Activated CD8-positive, alpha-beta T cell treated with anti-CD3 and anti-CD28 coated beads for 36 hours (primary cell): ENCODE measurements around the gene EXPH5. TPM values are rescaled to one million over a fixed set of nuclear protein-coding genes. Genes with fewer than 3 reads are reported as not detected.

Experiments used
- ATAC-seq: fragments of 200-7000 bp; cut with Tn5 transposase; one replicate; pipeline ENCODE4 v1.10.0; 2021; ENCODE audit warnings: mild to moderate bottlenecking, moderate library complexity
- CTCF ChIA-PET: fragments of 350-600 bp; sonication (Branson Sonifier 250); formaldehyde crosslinking; loops from one replicate; lab custom pipeline; 2021; ENCODE audit warnings: antibody characterized with exemption; lab: Charles Lee
- POLR2A ChIA-PET: fragments of 350-600 bp; sonication (Branson Sonifier 250); formaldehyde crosslinking; loops from one replicate; lab custom pipeline; 2021; ENCODE audit warnings: antibody characterized with exemption; lab: Charles Lee
- DNase-seq: peaks from one replicate; pipeline ENCODE4 v3.0.0-alpha.2; 2020
- H3K27ac Mint-ChIP-seq: one replicate; pipeline ENCODE4 v1.8.0; 2021; ENCODE audit warnings: mild to moderate bottlenecking, mixed read lengths
- H3K27me3 Mint-ChIP-seq: one replicate; pipeline ENCODE4 v1.8.0; 2021; ENCODE audit warnings: mixed read lengths
- H3K36me3 Mint-ChIP-seq: one replicate; pipeline ENCODE4 v1.8.0; 2021; ENCODE audit warnings: low read depth, mixed read lengths
- H3K4me1 Mint-ChIP-seq: one replicate; pipeline ENCODE4 v1.8.0; 2021; ENCODE audit warnings: low read depth, mixed read lengths
- H3K4me3 Mint-ChIP-seq: one replicate; pipeline ENCODE4 v1.8.0; 2021; ENCODE audit warnings: mild to moderate bottlenecking, moderate library complexity, mixed read lengths
- H3K9me3 Mint-ChIP-seq: one replicate; pipeline ENCODE4 v1.8.0; 2021; ENCODE audit warnings: mixed read lengths
- CTCF ChIP-seq: fragments of 200-600 bp; IDR thresholded peaks from one replicate; pipeline ENCODE4 v1.8.0; 2022; ENCODE audit warnings: antibody characterized with exemption, mild to moderate bottlenecking
- intact Hi-C: fragments of 100-400 bp; cut with micrococcal nuclease; formaldehyde crosslinking; loops from one replicate; pipeline ENCODE4 v1.10.0; 2022
- total RNA-seq, 2 experiments: library from RNA; stranded (reverse); gene quantifications; one replicate each; pipeline ENCODE4 v1.2.3, GENCODE V29; 2021

The EXPH5 gene
- total RNA-seq, 2 experiments from 2014 or later = 2.9 to 4.1 TPM

- Mint-ChIP-seq H3K4me1 (no peaks in the 10 kb centered on the region), H3K4me3 (no peak overlapping the region), H3K27me3 (no peaks in the 10 kb centered on the region), H3K27ac (no peak overlapping the region), H3K9me3 (no peaks in the 10 kb centered on the region), H3K36me3 (no peaks in the 10 kb centered on the region)
- ATAC-seq (no peak), DNase-seq (no peak)
- no peak for TF ChIP-seq CTCF
- POLR2A ChIA-PET = no interaction called here
- CTCF ChIA-PET = no interaction called here
- intact Hi-C loops = no loop called here
Observed at GRCh38 chr11:108549319-108549885, 44.2 kb downstream of the EXPH5 start.

GRCh38 chr11:108545909-108546501 is 47.6 kb downstream of the EXPH5 start:
- CTCF ChIA-PET = no interaction called here
- H3K4me1 Mint-ChIP-seq = no peaks in the 10 kb centered on the region

DNA sequence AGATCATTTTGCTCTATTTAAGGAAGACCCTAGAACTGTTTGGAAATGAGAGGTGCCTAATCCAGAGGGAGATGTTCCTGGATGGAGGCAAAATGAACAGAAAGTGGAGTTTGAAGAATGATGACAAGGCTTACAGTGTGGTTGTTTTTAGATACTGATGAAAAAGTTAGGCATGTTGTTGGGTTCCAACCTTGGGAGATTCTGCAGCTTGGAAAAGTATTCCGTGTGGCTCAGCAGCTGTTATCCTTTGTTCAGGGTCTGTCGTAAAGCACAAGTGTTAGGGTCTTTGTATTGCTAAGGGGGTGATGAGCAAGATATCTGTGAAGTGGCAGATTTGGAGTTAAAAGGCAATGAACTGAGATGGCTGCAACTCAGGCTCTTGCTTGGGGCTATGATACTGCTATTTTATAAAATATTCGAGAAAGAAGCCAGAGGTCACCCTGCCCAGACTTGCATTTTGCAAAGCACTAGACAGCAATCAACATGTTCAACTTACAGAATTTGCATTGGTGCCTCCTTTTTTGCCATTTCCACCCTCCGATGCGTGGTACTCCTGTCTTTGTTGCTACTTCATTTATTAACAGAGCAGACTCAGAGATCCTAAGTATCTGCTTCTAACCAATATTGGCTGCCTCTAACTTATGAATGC is 50.1 kb downstream of the EXPH5 start:
- no peak for TF ChIP-seq CTCF
- Mint-ChIP-seq H3K9me3 (no peaks in the 10 kb centered on the region), H3K27me3 (no peaks in the 10 kb centered on the region), H3K4me3 (no peak overlapping the region), H3K4me1 (no peaks in the 10 kb centered on the region), H3K36me3 (no peaks in the 10 kb centered on the region), H3K27ac (no peak overlapping the region)
- intact Hi-C loops = no loop called here
- POLR2A ChIA-PET = no interaction called here
- CTCF ChIA-PET = interaction anchor here (0.8 kb wide), 1 partner anchor 9 kb away, joined by 3 read pairs; no protein-coding TSS in a partner anchor
- DNase-seq (no peak), ATAC-seq (no peak)

More at GRCh38 chr11:108545909-108546501, 47.6 kb downstream of the EXPH5 start:
- POLR2A ChIA-PET = interaction anchor here (0.6 kb wide), 1 partner anchor 425 kb away, joined by 3 read pairs; the partner anchor contains the start of gene ACAT1
- H3K27ac Mint-ChIP-seq = no peak overlapping the region
- H3K27me3 Mint-ChIP-seq = no peaks in the 10 kb centered on the region
- DNase-seq = no peak
- no peak for ATAC-seq
- no peaks in the 10 kb centered on the region for H3K36me3 Mint-ChIP-seq
- intact Hi-C loops = no loop called here
- TF ChIP-seq CTCF = no peak
- no peaks in the 10 kb centered on the region for H3K9me3 Mint-ChIP-seq
- no peak overlapping the region for H3K4me3 Mint-ChIP-seq

GRCh38 chr11:108541531-108541930 is 52.0 kb downstream of the EXPH5 start:
- no peak for DNase-seq
- H3K4me3 Mint-ChIP-seq = no peak overlapping the region
- ChIA-PET CTCF (no interaction called here), POLR2A (no interaction called here)
- H3K36me3 Mint-ChIP-seq = no peaks in the 10 kb centered on the region
- H3K9me3 Mint-ChIP-seq = no peaks in the 10 kb centered on the region
- H3K4me1 Mint-ChIP-seq = no peaks in the 10 kb centered on the region
- no peaks in the 10 kb centered on the region for H3K27me3 Mint-ChIP-seq
- intact Hi-C loops = no loop called here
- ATAC-seq = no peak
- no peak overlapping the region for H3K27ac Mint-ChIP-seq
- TF ChIP-seq CTCF = no peak

GRCh38 chr11:108538502-108538901 is 55.1 kb downstream of the EXPH5 start:
- no peak for TF ChIP-seq CTCF
- Mint-ChIP-seq H3K4me1 (no peaks in the 10 kb centered on the region), H3K27ac (no peak overlapping the region), H3K4me3 (no peak overlapping the region), H3K36me3 (no peaks in the 10 kb centered on the region), H3K9me3 (no peaks in the 10 kb centered on the region), H3K27me3 (no peaks in the 10 kb centered on the region)
- DNase-seq (no peak), ATAC-seq (no peak)
- CTCF ChIA-PET = interaction anchor here (0.7 to 1.1 kb wide), 2 partner anchors 109 to 120 kb away, joined by 3 read pairs; no protein-coding TSS in a partner anchor
- POLR2A ChIA-PET = interaction anchor here (0.6 to 0.7 kb wide), 2 partner anchors 9 to 52 kb away, joined by 4 to 5 read pairs; no protein-coding TSS in a partner anchor
- intact Hi-C loops = no loop called here
